ENCODE measurements around the gene SKOR1.

Gene SKOR1

DNA sequence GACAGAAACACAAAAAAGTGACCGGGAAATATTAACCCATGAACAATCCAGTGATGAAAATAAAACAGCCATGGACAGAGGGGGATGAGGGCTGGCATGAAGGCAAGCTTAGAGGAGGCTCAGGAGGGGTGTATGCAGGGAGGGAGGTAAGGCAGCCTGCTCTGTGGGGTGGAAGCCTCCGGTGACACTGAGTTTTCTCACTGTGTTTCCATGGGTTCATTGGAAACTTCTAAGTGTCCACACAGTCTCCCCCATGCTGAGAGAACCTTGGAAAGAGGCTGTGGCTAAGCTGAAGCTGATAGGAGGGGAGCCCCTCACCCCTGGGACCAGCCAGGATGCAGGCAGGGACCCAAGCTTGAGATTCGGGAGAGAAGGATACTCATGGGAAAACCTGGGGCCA is 6.8 kb upstream of the SKOR1 start:
- no peak for DNase-seq (ENCODE audit: low read depth, low spot score)

DNA sequence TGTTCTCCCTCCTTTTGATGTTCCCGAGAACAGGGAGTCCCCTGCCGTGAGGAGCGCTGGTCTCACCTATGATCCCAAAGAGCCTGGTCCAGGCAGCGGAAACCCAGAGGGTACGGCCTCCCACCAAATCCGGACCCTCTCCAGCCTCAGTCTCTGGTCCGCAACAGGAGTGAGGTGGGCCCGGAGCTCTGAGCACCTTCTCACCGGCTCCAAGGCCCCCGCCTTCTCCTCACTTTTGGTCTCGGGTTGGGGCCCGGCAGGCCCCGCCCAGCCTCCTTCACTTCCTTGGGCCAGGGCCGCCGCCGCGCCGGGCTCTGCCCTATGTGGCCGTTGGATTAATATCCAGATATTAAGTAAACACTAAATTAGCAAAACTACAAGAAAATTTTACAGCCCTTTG is 5.7 kb upstream of the SKOR1 start:
- DNase-seq (ENCODE audit: low read depth, low spot score) = no peak

DNA sequence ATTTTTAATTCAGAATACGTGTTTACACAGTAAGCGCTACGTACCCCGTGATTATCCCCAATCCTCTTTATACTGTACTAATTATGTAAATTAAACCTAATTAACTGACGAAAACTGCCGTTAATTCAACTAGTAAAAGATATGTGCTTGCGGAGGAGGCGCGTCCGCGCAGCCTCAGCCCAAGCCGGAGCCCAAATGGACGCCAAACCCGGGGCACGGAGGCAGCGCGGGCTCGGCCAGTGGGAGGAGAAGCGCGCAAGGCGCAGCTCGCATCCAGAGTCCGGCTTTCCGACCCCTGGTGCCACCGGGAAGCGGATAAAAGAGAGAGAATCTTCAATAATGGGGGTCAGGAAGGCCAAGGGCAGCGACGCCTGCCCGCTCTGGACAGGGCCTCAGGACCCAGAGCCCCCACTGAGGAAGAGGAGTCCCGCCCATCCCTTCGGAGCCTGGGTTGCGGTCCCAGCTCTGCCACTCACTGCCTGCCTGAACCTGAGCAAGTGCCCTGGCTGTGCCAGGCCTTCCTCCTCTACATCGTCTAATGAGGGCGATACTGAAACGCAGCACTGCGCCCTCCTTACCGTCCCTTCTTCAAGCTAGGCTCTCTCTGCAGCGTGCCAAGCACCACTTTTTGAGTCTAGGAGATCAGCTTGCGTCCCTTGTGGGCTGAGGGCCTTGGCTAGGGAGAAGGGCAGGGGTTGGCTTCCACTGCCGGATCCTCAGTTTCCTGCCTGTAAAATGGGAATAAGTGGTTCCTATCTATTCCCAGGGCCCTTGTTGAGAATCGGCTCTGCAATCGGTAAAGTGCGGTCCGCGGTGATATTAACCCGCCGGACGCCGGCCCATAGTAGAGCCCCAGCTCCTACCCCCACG is 5.0 kb upstream of the SKOR1 start:
- DNase-seq (ENCODE audit: low read depth, low spot score) = no peak

DNA sequence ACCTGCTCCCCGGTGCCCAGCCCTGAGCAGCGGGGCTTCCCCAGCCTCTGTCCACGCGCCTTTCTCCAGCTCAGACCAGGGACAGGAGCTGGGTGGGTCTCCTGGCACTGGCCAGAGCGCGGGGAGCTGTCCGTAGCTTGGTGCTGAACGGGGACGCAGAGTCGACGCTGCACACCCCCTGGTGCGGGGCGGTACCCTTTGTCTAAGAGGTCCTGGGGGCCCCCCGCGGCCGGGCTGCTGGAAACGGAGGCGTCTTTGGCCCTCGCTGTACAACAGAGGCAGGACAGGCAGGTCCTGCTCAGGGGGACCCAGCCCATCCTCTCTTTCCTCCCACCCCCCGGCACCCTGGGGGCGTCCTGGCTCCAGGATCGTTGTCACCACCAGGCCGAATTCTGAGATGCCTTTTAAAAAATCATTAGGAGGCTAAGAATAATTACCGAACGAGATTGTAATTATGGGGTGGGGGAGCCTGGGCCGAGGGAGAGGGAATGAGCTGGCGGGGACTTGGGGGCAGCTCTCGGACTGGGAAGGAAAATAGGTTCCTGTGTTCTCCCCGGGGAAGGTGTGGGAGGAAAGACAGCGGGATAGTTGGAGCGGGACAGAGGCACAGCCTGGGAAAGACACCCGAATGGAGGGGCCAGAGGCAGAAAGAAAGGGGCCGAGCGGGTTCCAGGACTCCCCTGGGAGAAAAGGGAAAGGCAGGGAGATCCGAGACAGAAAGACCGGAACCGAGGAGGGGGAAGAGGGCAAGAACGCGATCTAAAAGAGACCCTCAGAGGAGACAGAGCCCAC is 4.1 kb upstream of the SKOR1 start:
- DNase-seq (ENCODE audit: low read depth, low spot score) = no peak

DNA sequence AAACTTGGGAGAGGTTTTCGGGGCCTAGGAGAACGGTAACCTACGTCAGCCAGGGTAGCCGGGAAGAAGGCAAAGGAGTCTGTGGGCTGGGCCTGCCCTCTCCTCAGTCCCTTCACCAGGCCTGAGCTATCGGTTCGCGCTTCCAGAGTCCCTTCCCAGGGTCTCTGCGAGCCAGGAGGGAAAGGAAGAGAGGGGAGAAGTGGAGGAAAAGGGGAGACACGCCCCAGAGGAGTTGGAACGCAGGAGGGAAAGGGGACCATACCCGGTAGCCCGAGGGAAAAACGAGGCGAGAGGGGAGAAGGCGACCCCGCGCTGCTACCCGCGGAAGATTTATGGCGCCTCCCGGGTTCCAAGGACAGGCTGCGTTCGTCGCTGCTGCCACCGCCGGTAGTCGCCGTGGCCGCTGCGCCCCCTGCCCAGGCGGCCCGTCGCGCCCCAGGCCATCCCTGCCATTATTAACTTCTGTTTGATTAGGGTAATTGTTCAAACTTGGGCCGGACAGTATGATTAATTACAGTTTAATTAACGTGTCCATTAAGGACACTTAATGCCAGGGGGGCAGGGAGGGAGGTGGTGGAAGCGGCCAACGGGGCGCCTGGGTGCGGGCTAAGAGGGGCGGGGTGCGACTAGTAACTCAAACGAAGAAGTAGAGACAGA is 3.4 kb upstream of the SKOR1 start:
- no peak for DNase-seq (ENCODE audit: low read depth, low spot score)

DNA sequence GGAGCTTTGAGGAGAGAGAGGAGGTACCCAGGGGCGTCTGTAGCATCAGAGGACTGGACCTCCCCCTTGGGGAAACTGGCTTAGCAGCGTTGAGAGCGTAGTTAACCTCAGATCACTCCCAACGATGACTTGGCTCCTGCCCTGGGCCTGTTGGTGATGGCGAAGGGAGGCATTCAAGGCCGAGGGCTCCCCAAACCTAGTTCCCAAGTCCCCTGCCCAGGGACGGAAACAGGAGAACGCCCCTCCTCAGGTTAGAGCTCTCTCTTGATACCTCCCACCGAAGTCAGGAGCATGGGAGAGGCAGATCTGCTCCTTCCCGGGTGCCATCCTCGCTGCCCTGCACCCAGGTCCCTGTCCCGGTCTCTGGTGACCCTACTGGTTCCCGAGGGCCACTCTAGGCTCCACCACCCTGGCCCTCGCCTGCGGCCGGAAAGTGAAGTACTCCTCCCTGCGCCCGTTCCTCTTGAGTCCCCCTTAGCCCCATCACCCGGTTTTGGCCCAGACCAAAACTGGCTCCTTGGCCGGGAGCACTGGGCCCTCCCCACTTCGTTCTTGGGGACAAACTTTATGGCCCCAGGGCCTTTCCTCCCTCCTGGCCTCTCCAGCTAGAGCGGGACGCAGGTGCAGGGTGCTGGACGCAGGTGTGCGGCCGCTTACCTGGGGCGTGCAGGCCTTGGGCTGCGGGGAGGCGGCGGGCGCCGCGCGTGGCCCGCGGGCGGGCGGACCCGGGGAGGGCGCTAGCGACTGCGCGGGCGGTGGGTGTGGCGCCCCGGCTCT is 2.6 kb upstream of the SKOR1 start:
- no peak for DNase-seq (ENCODE audit: low read depth, low spot score)

DNA sequence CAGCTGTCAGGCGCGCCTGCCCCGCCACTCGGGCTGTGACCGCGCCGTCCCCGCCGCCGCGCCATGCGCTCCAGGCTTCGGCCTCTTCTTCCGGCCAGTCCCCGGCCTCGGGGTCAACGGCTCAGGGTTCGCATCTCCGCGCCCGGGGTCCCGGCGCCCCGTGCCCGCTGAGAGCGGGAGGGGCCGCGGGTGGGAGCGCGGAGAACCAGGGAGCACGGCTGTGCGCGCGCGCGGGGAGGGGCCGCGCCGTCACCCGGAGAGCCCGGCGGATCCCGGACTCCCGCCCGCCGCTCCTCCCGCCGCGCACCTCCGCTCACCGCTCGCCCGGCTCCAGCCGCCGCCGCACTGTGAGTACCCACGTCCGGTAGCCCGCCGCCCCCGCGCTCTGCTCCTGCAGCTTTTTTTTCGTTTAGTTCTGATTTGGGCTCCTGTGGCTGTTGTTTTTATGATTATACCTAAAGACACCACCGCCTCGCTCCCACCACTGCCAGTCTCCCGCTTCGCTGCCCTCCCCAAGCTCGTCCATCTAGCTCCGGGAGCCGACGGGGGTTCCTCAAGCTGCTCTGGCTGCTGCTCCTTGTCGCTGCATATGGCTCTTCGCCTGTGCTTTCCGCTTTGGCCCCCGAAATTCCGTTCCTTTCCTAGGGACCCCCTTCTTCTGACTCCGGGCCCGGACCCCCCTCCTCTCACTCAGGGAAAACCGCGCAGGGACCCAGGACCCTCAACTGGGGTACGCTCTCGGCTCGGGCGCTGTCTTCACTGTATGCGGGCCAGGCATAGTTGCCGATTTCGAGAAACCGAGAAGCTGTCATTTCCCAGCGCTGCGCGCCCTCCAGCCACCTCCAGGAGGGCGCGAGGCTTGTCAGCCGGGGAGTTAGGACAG is 1.8 kb upstream of the SKOR1 start:
- DNase-seq (ENCODE audit: low read depth, low spot score) = no peak

DNA sequence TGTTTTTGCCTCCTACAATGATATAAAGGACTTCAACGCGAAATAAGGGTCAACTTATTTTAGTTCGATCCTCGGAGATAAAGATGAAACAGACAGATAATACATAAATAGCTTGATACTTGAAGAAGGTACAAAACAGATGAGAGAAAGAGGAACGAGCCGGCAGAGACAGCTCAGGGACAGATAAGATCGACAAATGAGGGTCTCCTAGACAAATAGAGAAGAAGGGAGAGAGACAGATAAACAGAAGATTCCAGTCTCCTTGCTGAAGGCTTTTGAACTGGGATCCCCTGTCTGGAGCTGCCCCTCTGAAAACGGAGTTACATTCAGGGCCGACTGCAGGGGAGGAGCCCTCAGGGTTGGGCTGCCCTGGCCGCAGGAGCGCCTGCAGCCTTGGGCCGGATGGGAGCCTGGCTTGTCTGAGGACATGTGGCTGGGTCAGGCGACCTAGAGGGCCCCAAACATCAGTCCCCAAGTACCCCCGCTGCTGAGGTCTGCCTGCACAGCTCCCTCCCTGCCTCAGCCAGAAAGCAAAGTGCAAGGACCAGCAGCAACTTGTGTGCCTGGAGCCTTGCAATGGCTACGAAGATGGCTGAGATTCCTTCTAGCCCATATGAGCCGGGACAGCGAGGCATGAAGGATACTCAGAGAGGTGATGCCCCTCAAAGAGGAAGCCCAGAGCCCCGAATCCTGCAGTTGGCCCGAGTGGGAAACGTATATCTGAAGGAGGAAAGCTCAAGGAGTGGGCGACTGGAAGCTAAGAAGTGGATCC is 926 bp upstream of the SKOR1 start:
- no peak for DNase-seq (ENCODE audit: low read depth, low spot score)

DNA sequence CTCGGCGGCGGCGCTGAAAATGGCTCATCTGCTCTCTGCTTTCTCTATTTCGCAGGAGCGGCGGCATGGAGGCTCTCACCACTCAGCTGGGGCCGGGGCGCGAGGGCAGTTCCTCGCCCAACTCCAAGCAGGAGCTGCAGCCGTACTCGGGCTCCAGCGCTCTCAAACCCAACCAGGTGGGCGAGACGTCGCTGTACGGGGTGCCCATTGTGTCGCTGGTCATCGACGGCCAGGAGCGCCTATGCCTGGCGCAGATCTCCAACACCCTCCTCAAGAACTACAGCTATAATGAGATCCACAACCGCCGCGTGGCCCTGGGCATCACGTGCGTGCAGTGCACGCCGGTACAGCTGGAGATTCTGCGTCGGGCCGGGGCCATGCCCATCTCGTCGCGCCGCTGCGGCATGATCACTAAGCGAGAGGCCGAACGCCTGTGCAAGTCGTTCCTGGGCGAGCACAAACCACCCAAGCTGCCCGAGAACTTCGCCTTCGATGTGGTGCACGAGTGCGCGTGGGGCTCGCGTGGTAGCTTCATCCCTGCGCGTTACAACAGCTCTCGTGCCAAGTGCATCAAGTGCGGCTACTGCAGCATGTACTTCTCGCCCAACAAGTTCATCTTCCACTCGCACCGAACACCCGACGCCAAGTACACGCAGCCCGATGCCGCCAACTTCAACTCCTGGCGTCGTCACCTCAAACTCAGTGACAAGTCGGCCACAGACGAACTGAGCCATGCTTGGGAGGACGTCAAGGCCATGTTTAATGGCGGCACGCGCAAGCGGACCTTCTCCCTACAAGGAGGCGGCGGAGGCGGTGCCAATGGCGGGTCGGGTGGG is 790 bp downstream of the SKOR1 start:
- DNase-seq (ENCODE audit: low read depth, low spot score) = no peak

DNA sequence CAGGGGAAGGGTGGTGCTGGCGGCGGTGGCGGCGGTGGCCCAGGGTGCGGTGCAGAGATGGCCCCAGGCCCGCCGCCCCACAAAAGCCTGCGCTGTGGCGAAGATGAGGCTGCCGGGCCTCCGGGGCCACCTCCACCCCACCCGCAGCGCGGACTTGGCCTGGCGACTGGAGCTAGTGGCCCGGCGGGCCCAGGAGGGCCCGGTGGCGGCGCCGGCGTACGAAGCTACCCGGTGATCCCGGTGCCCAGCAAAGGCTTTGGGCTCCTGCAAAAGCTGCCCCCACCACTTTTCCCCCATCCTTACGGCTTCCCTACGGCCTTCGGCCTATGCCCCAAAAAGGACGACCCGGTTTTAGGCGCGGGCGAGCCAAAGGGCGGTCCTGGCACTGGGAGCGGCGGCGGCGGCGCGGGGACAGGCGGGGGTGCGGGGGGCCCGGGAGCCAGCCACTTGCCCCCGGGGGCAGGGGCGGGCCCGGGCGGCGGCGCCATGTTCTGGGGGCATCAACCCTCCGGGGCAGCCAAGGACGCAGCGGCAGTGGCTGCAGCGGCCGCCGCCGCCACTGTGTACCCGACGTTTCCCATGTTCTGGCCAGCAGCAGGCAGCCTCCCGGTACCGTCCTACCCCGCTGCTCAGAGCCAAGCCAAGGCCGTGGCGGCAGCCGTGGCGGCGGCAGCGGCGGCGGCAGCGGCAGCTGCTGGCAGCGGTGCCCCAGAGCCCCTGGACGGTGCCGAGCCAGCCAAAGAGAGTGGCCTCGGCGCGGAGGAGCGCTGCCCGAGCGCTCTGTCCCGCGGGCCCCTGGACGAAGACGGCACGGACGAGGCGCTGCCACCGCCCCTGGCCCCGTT is 1.6 kb downstream of the SKOR1 start:
- DNase-seq (ENCODE audit: low read depth, low spot score) = no peak

DNA sequence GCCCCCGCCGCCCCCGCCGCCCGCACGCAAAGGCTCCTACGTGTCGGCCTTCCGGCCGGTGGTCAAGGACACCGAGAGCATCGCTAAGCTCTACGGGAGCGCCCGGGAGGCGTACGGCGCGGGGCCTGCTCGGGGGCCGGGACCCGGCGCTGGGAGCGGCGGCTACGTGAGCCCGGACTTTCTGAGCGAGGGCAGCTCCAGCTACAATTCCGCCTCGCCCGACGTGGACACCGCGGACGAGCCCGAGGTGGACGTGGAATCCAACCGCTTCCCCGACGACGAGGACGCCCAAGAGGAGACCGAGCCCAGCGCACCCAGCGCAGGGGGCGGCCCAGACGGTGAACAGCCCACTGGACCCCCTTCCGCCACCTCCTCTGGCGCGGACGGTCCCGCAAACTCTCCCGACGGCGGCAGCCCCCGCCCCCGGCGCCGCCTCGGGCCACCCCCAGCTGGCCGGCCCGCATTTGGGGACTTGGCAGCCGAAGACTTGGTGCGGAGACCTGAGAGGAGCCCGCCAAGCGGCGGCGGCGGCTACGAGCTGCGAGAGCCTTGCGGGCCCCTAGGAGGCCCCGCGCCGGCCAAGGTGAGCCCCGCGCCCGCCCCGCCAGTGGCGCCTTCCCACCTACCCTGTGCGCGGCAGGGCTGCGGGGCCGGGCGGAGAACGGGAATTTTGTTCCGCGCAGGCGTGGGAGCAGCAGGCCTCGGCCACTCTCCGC is 2.4 kb downstream of the SKOR1 start:
- no peak for DNase-seq (ENCODE audit: low read depth, low spot score)

DNA sequence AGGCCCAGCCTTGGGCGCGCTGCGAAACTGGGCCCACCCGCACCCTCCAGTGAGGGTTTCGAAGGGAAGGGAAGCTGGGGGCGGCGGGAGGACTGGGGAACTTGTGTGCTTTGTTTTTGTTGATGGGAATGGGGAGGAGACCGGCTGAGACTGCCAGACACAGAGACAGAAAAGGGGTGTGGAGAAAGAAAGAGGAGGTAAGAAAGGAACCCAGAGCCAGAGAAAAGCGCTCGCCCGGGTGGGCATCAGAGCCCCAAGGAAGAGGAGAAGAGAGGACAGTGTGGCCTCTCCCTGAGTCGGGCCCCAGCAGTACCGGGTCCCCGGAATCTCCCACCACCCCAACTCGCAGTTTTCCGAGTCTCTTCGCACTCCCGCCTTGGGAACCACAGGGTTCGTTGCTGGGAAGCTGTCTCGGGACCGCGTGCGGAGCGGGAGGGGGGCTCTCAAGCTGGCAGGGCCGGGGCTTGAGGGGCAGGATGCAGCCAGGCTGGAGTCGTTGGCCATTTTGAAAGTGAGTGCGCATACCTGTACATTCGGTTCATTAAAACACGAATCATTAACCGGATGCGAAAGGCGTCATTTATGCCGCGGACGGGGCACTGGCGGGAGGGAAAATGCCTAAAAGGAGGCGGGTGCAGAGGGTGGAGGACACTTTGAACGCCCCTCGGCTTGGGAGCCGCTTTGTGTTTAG is 3.1 kb downstream of the SKOR1 start:
- no peak for DNase-seq (ENCODE audit: low read depth, low spot score)

DNA sequence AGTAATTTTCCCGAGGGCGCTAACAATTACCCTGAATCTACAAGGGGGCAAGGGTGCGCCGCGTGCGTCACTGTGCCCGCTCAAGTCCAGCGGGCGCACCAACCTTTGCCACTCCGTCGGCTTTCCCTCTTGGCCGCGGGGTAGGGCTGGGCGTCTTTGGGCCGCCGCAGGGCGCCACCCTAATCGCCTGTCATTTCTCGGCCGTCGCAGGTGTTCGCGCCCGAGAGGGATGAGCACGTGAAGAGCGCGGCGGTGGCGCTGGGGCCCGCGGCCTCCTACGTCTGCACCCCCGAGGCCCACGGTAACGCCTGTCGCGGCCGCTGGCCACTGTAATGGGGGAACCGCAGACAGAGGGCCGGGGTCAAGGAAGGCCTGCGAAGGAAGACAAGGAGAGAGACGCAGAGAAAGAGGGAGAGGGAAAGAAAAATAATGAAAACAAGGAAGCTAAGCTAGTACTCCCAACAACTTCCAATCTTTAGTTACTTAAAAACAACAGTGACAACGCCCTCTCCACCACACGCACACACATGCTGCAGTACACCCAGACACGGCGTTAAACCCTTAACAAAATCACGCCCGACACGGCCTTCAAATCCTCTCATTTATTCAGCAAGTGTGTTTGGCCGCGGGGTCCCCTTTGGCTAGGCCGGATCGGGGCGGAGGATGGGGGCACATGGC is 3.8 kb downstream of the SKOR1 start:
- no peak for DNase-seq (ENCODE audit: low read depth, low spot score)

DNA sequence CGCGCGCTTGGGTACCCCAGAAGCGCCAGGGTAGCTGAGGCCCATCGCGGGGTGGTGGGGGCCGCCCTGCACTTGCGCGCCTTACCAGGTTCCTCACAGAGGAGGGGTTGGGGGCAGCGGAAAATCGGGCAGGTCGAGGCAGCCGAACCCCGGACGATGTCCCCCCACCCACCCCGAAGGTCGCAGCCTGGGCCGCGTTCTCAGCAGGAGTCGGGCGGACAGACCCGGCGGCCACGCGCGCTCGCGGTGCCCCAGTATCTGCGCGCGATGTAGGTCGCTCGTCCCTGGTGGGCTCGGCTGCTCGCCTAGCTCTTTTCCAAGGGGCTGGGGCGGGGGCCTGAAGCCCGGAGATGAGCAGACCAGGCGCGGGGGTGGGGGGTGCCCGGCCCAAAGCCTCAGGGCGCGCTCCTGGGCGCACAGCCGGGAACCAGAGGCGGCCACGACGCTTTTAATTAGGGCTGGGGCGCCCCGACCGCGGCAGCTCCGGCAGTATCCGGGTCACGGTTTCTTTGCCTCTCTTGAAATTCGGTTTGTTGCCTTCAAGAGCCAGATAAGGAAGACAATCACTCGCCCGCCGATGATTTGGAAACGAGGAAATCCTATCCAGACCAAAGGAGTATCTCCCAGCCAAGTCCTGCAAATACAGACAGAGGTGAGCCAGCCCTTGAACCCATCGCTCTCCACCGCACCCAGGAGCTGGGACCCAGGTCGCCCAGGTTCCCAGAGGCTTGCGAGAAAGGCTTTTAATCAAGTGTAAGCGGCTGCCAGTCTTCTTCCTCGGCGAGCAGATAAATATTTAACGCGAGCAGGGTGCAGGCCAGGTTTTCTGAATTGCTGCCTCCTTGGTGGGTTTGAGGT is 4.6 kb downstream of the SKOR1 start:
- no peak for DNase-seq (ENCODE audit: low read depth, low spot score)

DNA sequence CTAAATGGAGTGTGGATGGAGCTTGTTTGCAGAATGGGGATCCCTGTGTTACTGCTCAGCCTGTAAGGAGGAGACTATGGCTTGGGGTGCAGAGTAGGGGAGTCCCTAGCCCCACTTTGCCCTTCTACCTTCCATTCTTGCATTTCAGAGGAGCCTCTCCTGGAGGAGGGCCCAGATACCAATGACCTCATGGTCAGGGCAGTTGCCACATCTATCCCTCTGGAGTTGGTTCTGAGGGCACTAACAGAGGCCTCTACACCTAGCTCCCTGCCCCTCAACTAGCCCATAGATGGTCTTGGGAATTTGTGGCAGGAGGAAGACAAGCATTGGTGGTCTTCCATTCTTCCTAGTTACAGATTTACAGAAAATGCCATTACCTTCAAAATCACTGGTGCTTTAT is 6.1 kb downstream of the SKOR1 start:
- DNase-seq (ENCODE audit: low read depth, low spot score) = no peak

Data from smooth muscle cell of the brain vasculature (primary cell).